Fibroblast of the aortic adventitia (primary cell): ENCODE results near the gene POU3F1. TPM values are rescaled to one million over a fixed set of nuclear protein-coding genes. Genes with fewer than 3 reads are reported as not detected.

Experiments used
- DNase-seq: peaks from one replicate; pipeline ENCODE4 v3.0.0-alpha.2; 2010; ENCODE audit warnings: low read depth
- H3K4me3 ChIP-seq: 2 replicates; pipeline ENCODE4 v1.5.1; 2011; ENCODE audit warnings: low read depth, mild to moderate bottlenecking, control low read depth, low read length, moderate library complexity
- CTCF ChIP-seq: IDR thresholded peaks from 2 replicates; pipeline ENCODE4 v1.5.1; 2011; ENCODE audit warnings: mild to moderate bottlenecking, low read length, control low read depth, inconsistent platforms; ENCODE audit not compliant: insufficient read depth
- total RNA-seq: library from RNA; depleted of rRNA; stranded (reverse); fragments of >200 nt; gene quantifications from 2 replicates; pipeline ENCODE4 v1.2.3, GENCODE V29; 2012; ENCODE audit warnings: low replicate concordance

POU3F1 gene
- total RNA-seq, 1 donor: not detected

DNA sequence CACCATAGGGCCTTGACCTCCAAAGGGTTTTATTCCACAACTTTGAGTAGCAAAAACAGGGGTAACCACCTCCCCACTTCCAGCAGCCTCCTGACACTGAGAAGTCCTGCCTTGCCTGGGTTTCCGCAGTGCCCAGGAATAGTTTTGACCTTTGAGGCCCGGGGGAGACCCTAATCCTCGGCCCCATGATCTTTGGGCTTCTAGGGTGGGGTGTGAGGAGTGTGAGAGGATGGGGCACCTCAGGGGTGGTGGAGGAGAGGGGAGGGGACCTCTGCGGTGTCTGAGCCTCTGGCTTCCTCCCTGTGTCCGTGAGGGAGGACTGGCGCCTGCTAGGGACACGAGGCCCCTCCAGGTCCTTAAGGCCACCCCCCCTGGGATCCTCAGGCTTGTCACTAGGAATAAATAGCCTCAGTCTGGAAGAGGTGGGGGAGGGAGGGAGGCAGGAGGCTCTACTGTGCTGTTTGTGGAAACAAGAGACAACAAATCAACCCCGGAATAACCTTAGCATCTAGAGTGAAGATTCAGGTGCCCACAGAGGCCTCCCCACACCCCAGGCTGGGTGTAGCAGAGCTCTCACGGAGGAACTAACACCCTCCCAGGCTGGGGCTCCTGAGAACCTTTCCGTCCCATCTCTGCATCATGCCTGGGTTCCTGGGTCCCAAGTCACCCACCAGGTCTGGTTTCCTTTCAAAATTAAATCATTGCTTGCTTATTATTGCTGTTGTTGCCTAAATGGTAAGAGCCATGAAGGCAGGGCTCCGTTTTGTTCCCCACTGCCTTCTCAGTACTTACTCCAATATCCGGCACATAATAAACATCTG, 40.4 kb downstream of the POU3F1 start:
- peak overlapping the region; percentile 88 for H3K4me3 ChIP-seq
- DNase-seq: no peak
- TF ChIP-seq CTCF: no peak

DNA sequence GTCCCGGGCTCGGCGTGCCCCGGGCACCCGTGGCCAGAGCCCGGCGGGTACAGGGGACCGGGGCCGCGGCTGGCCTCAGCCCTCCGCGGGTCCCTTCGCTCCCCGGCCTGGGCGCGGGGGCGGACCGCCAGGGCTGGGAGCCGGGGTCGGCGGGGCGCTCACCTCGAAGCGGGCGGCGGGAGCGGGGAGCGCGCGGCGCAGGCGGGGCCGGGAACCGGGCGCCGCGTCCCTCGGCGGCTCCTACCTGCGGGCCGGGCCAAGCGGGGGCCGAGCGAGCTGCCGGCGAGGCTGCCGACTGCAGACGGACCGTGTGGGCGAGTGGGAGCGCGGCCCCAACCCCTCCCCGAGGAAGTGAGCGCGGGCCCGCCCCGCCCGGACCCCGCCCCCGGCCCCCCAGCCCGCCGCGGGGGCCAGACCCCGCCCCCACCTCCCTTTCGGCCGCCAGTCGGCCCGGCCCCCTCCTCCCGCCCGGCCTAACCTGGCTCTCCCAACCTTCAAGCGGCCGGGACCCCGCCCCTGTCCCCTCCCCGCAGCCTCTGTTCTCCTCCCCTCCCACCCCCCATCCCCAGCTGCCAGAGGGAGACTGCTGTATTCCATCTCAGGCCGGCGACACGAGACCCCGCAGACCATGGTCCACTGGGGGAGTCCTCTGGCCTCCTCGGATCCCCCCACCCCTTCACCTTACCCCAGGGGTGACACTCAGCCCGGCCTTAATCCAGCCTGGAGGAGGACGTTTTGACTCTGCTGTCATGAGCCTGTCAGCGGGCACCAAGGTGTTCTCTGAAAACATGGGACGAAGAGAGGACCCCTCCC, 41.2 kb downstream of the POU3F1 start, which contains the start of gene FHL3:
Gene FHL3, minus strand, starts transcription at position 320 of the 813 bp plus-strand sequence. CDS start 6,102 bp downstream, outside the sequence.
- no peak for TF ChIP-seq CTCF
- no peak for DNase-seq
- peak within 1 kb of the TSS; percentile 88 for H3K4me3 ChIP-seq

GRCh38 chr1:38004284-38005108, 42.1 kb downstream of the POU3F1 start:
- no peak for DNase-seq
- H3K4me3 ChIP-seq: peak overlapping the region; percentile 88
- TF ChIP-seq CTCF: no peak

GRCh38 chr1:38003261-38004250, 43.0 kb downstream of the POU3F1 start:
- peak overlapping the region; percentile 88 for H3K4me3 ChIP-seq
- no peak for TF ChIP-seq CTCF
- peak; percentile 33 for DNase-seq

DNA sequence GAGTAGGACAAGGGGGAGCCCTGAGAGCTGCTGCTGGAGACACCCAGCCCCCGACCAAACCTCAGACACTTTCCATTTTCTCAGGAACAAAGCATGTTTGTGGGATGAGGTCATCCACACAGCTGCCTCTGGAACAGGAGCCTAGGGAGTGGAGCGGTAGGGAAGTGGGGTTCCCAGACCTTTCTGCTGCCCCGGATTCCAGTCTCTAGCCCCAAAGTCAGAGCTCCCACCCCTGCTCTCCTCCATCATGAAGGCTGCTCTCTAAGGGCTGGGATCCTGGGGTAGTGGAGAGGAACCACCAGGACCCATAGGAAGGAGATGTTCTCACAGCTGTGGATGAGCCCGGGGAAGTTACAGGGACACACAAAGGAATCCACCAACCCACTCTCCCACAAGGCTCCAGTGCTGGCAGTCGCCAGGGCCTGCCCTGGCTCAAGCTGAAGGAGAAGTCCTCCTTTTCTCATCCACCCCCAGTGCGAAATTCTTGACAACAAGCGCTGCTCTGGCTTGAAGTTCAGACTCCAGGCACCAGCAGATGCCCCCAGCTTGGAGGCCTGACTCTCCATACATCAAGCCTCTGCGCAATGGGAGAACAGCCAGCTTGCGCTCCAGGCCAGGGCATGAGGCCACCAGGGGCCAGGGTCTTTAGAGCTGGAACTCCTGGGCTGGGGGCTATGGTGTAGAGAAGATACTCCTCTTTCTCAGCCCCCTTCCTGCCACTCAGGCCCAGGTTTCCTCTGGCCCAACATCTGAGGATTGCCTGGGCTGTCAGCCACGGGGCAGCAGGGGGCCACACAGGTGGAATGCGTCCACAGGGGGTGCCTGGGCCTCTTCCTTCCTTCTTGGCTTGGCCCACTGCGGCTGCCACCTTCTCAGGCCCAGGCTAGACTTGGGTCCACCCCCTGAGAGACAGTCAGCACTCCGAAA, 45.8 kb downstream of the POU3F1 start:
- TF ChIP-seq CTCF: peak; percentile 0
- H3K4me3 ChIP-seq: peak overlapping the region; percentile 33
- peak; percentile 81 for DNase-seq
